Thyroid gland (tissue), 4 donors: Measurements from ENCODE around the gene PLEKHA5.

Experiments
- POLR2A ChIP-seq, 2 donors: fragments of 450-650 bp; IDR thresholded peaks; one replicate each; pipeline ENCODE4 v1.6.1; 2017; ENCODE audit warnings: antibody characterized with exemption in 2 of 2, mild to moderate bottlenecking in 2 of 2, moderate library complexity in 1 of 2
- TF ChIP-seq, protein P1 (sequence below), 6 experiments: fragments of 200-600 bp in 3 of 6; fragments of 450-650 bp in 3 of 6; sonication (generic) in 3 of 6; IDR thresholded peaks; one replicate each; pipeline ENCODE4 v1.5.1; 2016 to 2019; ENCODE audit warnings: antibody characterized with exemption in 6 of 6, mild to moderate bottlenecking in 2 of 6, inconsistent platforms in 1 of 6, moderate library complexity in 1 of 6

DNA sequence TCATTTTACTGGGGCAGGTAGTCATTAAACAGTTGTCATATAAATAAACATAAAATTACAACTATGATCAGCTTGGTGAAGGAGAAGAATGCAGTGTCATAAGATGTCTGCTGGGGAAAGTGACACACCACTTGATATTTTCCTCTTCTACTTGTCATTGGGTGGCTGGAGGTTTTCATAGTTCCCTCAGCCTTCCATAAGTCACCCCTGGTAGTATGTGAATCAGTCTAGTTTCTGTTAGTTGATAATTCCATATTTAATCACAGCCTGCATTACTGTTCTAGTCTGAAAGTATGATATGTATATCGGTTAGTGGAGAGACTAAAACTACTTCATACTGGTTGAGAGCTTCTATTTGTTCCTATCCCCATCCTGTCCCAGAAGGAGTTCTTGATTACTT, 38.2 kb downstream of the PLEKHA5 start:
- TF ChIP-seq, protein P1, sequence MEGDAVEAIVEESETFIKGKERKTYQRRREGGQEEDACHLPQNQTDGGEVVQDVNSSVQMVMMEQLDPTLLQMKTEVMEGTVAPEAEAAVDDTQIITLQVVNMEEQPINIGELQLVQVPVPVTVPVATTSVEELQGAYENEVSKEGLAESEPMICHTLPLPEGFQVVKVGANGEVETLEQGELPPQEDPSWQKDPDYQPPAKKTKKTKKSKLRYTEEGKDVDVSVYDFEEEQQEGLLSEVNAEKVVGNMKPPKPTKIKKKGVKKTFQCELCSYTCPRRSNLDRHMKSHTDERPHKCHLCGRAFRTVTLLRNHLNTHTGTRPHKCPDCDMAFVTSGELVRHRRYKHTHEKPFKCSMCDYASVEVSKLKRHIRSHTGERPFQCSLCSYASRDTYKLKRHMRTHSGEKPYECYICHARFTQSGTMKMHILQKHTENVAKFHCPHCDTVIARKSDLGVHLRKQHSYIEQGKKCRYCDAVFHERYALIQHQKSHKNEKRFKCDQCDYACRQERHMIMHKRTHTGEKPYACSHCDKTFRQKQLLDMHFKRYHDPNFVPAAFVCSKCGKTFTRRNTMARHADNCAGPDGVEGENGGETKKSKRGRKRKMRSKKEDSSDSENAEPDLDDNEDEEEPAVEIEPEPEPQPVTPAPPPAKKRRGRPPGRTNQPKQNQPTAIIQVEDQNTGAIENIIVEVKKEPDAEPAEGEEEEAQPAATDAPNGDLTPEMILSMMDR (IDR thresholded peaks at IDR 0.05), result no peak
- no peak for TF ChIP-seq POLR2A (IDR thresholded peaks at IDR 0.05)
